MCF 10A (cell line): ENCODE results near the gene TAF1C. TPM values are rescaled to one million over a fixed set of nuclear protein-coding genes. Genes with fewer than 3 reads are reported as not detected.

ENCODE experiments used
- BruUV-seq: library from RNA; stranded (reverse); fragments of 400-500 nt; replicated peaks from 2 replicates; lab custom pipeline; 2021; lab: Mats Ljungman, UMichigan
- CTCF ChIA-PET: fragments of 300-600 bp; sonication (Branson Sonifier 250); formaldehyde crosslinking; extraction: SDS; loops from one replicate; lab custom pipeline; 2021; ENCODE audit warnings: antibody characterized with exemption, inconsistent platforms; lab: Yijun Ruan, JAX
- POLR2A ChIA-PET: fragments of 300-600, 350-650 bp; sonication (Branson Sonifier 250); formaldehyde crosslinking; extraction: SDS; loops from one replicate; lab custom pipeline; 2020; ENCODE audit warnings: antibody characterized with exemption, inconsistent platforms; lab: Yijun Ruan, JAX
- DNase-seq: peaks from one replicate; pipeline ENCODE4 v3.0.0-alpha.2; 2018; ENCODE audit not compliant: unreplicated experiment
- H3K27ac Mint-ChIP-seq: one replicate; pipeline ENCODE4 v1.8.0; 2022; ENCODE audit warnings: mild to moderate bottlenecking, low read depth, mixed read lengths; ENCODE audit not compliant: unreplicated experiment
- H3K27me3 Mint-ChIP-seq: one replicate; pipeline ENCODE4 v1.8.0; 2022; ENCODE audit warnings: mixed read lengths; ENCODE audit not compliant: insufficient read depth, unreplicated experiment
- H3K36me3 Mint-ChIP-seq: one replicate; pipeline ENCODE4 v1.8.0; 2022; ENCODE audit warnings: mild to moderate bottlenecking, moderate library complexity, mixed read lengths; ENCODE audit not compliant: insufficient read depth, unreplicated experiment
- H3K4me1 Mint-ChIP-seq: one replicate; pipeline ENCODE4 v1.8.0; 2022; ENCODE audit warnings: mixed read lengths; ENCODE audit not compliant: insufficient read depth, unreplicated experiment
- H3K4me3 Mint-ChIP-seq: one replicate; pipeline ENCODE4 v1.8.0; 2022; ENCODE audit warnings: mild to moderate bottlenecking, moderate library complexity, mixed read lengths; ENCODE audit not compliant: unreplicated experiment
- H3K9me3 Mint-ChIP-seq: one replicate; pipeline ENCODE4 v1.8.0; 2022; ENCODE audit warnings: mixed read lengths; ENCODE audit not compliant: unreplicated experiment
- CTCF ChIP-seq: fragments of 200-600 bp; IDR thresholded peaks from one replicate; pipeline ENCODE4 v1.8.0; 2022; ENCODE audit warnings: antibody characterized with exemption, mild to moderate bottlenecking; ENCODE audit not compliant: unreplicated experiment
- intact Hi-C: fragments of 100-400 bp; cut with micrococcal nuclease; formaldehyde crosslinking; loops from 2 replicates; pipeline ENCODE4 v1.14.1; 2022
- total RNA-seq: library from RNA; stranded (reverse); gene quantifications from 2 replicates; pipeline ENCODE4 v1.2.3, GENCODE V29; 2022

The TAF1C gene
- total RNA-seq, 1 experiment from 2014 or later: 35.1 TPM

- BruUV-seq: no TSS peak
- intact Hi-C loops: loop anchor here (5.0 to 10.0 kb wide), 2 partner anchors 59 to 222 kb away; partner anchors contain the start of genes MBTPS1 and OSGIN1
- Mint-ChIP-seq H3K4me3 (no peak overlapping the region), H3K9me3 (no peaks in the 10 kb centered on the region), H3K27me3 (no peaks in the 10 kb centered on the region), H3K27ac (peak overlapping the region; percentile 85), H3K36me3 (peaks cover 6% of the 10 kb centered on the region), H3K4me1 (peaks cover 6% of the 10 kb centered on the region)
- ChIA-PET CTCF (interaction anchor here (0.7 to 5.3 kb wide), 22 partner anchors 8 to 1534 kb away, joined by 3 to 49 read pairs (median 6); partner anchors contain the start of gene TAF1C), POLR2A (interaction anchor here (0.6 to 4.9 kb wide), 8 partner anchors 9 to 183 kb away, joined by 3 to 45 read pairs (median 3); partner anchors contain the start of genes MBTPS1 and TAF1C)
- TF ChIP-seq CTCF: no peak
- no peak for DNase-seq
Observed at GRCh38 chr16:84176192-84177053, 10.4 kb downstream of the TAF1C start.

GRCh38 chr16:84175350-84176081, 11.3 kb downstream of the TAF1C start:
- H3K4me1 Mint-ChIP-seq: peaks cover 6% of the 10 kb centered on the region
- H3K36me3 Mint-ChIP-seq: peaks cover 6% of the 10 kb centered on the region
- BruUV-seq: no TSS peak
- H3K27me3 Mint-ChIP-seq: no peaks in the 10 kb centered on the region
- H3K27ac Mint-ChIP-seq: peak overlapping the region; percentile 41
- CTCF ChIA-PET: interaction anchor here (0.6 to 5.3 kb wide), 25 partner anchors 8 to 1535 kb away, joined by 3 to 49 read pairs (median 4); partner anchors contain the start of genes MBTPS1 and TAF1C
- H3K4me3 Mint-ChIP-seq: no peak overlapping the region
- no peaks in the 10 kb centered on the region for H3K9me3 Mint-ChIP-seq
- peak; percentile 62 for TF ChIP-seq CTCF
- intact Hi-C loops: loop anchor here (5.0 to 10.0 kb wide), 2 partner anchors 58 to 221 kb away; partner anchors contain the start of genes MBTPS1 and OSGIN1
- peak; percentile 67 for DNase-seq
- POLR2A ChIA-PET: interaction anchor here (0.7 to 4.9 kb wide), 9 partner anchors 8 to 204 kb away, joined by 3 to 45 read pairs (median 3); partner anchors contain the start of genes MBTPS1 and TAF1C

- H3K36me3 Mint-ChIP-seq: peaks cover 2% of the 10 kb centered on the region
- H3K27ac Mint-ChIP-seq: no peak overlapping the region
- no peak for TF ChIP-seq CTCF
- no TSS peak for BruUV-seq
- peaks cover 6% of the 10 kb centered on the region for H3K4me1 Mint-ChIP-seq
- ChIA-PET CTCF (interaction anchor here (0.7 to 5.3 kb wide), 13 partner anchors 7 to 111 kb away, joined by 3 to 49 read pairs (median 7); partner anchors contain the start of genes DNAAF1, HSDL1, MBTPS1 and TAF1C), POLR2A (interaction anchor here (1.0 kb wide), 1 partner anchor 14 kb away, joined by 3 read pairs; no protein-coding TSS in a partner anchor)
- intact Hi-C loops: loop anchor here (10.0 kb wide), 1 partner anchor 220 kb away; the partner anchor contains the start of gene OSGIN1
- DNase-seq: no peak
- no peaks in the 10 kb centered on the region for H3K27me3 Mint-ChIP-seq
- no peaks in the 10 kb centered on the region for H3K9me3 Mint-ChIP-seq
- H3K4me3 Mint-ChIP-seq: no peak overlapping the region
Observed at GRCh38 chr16:84174396-84174795, 12.5 kb downstream of the TAF1C start.
